ENCODE results near the gene DUSP19. TPM values are rescaled to one million over a fixed set of nuclear protein-coding genes. Genes with fewer than 3 reads are reported as not detected.

DUSP19 gene
- total and polyA plus RNA-seq, 2 of the 13 experiments (the other 11 are each of a cell fraction or from before 2014, with no cell fraction given), result 1.3 to 1.9 TPM

DNA sequence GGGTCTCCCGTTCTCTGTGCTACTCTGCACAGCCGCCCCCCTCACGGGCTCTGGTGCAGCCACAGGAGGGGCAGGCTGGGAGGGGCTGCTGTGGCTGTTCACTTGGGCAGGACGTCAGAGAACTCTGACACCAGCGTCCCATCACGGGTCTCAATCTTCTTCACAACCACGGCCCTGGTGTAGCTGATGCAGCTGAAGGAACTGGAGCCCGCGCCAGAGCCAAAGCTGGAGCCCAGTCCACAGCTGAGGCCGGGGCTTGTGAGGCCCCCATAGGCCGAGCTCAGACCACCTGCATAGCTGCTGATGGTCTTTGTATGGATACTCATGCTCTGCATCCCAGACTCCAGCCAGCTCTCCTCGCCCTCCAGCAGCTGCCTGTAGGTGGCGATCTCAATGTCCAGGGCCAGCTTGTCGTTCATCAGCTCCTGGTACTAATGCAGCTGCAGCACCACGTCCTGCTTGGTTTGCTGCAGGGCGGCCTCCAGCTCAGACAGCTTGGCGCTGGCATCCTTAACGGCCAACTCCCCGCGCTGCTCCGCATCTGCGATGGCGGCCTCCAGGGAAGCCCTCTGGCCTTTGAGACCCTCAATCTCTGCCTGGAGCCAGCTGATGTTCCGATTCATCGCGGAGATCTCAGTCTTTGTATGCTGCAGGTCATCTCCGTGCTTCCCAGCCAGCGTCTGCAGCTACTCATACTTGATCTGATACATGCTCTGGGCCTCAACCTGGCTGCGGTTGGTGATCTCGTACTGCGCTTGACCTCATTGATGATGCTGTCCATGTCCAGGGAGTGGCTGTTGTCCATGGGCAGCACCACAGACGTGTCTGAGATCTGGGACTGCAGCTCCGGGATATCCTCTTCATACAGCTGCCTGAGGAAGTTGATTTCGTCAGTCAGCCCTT lies 7.4 kb upstream of the DUSP19 start (continued):
- no peak for TF ChIP-seq KAT2B (IDR thresholded peaks at IDR 0.05; ENCODE audit: borderline replicate concordance, low read depth, low read length)
- TF ChIP-seq, protein P1, sequence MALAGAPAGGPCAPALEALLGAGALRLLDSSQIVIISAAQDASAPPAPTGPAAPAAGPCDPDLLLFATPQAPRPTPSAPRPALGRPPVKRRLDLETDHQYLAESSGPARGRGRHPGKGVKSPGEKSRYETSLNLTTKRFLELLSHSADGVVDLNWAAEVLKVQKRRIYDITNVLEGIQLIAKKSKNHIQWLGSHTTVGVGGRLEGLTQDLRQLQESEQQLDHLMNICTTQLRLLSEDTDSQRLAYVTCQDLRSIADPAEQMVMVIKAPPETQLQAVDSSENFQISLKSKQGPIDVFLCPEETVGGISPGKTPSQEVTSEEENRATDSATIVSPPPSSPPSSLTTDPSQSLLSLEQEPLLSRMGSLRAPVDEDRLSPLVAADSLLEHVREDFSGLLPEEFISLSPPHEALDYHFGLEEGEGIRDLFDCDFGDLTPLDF (CRISPR knock-in tag; IDR thresholded peaks at IDR 0.05), result no peak
- TF ChIP-seq FIP1L1 (IDR thresholded peaks at IDR 0.05; ENCODE audit: borderline replicate concordance, insufficient read depth, low read depth, low read length), result no peak
- TF ChIP-seq, protein P2, sequence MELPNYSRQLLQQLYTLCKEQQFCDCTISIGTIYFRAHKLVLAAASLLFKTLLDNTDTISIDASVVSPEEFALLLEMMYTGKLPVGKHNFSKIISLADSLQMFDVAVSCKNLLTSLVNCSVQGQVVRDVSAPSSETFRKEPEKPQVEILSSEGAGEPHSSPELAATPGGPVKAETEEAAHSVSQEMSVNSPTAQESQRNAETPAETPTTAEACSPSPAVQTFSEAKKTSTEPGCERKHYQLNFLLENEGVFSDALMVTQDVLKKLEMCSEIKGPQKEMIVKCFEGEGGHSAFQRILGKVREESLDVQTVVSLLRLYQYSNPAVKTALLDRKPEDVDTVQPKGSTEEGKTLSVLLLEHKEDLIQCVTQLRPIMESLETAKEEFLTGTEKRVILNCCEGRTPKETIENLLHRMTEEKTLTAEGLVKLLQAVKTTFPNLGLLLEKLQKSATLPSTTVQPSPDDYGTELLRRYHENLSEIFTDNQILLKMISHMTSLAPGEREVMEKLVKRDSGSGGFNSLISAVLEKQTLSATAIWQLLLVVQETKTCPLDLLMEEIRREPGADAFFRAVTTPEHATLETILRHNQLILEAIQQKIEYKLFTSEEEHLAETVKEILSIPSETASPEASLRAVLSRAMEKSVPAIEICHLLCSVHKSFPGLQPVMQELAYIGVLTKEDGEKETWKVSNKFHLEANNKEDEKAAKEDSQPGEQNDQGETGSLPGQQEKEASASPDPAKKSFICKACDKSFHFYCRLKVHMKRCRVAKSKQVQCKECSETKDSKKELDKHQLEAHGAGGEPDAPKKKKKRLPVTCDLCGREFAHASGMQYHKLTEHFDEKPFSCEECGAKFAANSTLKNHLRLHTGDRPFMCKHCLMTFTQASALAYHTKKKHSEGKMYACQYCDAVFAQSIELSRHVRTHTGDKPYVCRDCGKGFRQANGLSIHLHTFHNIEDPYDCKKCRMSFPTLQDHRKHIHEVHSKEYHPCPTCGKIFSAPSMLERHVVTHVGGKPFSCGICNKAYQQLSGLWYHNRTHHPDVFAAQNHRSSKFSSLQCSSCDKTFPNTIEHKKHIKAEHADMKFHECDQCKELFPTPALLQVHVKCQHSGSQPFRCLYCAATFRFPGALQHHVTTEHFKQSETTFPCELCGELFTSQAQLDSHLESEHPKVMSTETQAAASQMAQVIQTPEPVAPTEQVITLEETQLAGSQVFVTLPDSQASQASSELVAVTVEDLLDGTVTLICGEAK (IDR thresholded peaks at IDR 0.05), result no peak
- TF ChIP-seq, protein P2 (CRISPR knock-in tag; IDR thresholded peaks at IDR 0.05), result no peak
- TF ChIP-seq, protein P3, sequence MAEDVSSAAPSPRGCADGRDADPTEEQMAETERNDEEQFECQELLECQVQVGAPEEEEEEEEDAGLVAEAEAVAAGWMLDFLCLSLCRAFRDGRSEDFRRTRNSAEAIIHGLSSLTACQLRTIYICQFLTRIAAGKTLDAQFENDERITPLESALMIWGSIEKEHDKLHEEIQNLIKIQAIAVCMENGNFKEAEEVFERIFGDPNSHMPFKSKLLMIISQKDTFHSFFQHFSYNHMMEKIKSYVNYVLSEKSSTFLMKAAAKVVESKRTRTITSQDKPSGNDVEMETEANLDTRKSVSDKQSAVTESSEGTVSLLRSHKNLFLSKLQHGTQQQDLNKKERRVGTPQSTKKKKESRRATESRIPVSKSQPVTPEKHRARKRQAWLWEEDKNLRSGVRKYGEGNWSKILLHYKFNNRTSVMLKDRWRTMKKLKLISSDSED (CRISPR knock-in tag; IDR thresholded peaks at IDR 0.05), result no peak
- TF ChIP-seq, protein P4, sequence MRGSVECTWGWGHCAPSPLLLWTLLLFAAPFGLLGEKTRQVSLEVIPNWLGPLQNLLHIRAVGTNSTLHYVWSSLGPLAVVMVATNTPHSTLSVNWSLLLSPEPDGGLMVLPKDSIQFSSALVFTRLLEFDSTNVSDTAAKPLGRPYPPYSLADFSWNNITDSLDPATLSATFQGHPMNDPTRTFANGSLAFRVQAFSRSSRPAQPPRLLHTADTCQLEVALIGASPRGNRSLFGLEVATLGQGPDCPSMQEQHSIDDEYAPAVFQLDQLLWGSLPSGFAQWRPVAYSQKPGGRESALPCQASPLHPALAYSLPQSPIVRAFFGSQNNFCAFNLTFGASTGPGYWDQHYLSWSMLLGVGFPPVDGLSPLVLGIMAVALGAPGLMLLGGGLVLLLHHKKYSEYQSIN (CRISPR knock-in tag; IDR thresholded peaks at IDR 0.05; ENCODE audit: borderline replicate concordance), result no peak
- no peak for TF ChIP-seq BHLHE40 (IDR thresholded peaks at IDR 0.05; ENCODE audit: low read length)
- no peak for TF ChIP-seq NR2F6 (IDR thresholded peaks at IDR 0.05)
- no peak for TF ChIP-seq NR2F6 (CRISPR knock-in tag; IDR thresholded peaks at IDR 0.05)
- TF ChIP-seq, protein P5, sequence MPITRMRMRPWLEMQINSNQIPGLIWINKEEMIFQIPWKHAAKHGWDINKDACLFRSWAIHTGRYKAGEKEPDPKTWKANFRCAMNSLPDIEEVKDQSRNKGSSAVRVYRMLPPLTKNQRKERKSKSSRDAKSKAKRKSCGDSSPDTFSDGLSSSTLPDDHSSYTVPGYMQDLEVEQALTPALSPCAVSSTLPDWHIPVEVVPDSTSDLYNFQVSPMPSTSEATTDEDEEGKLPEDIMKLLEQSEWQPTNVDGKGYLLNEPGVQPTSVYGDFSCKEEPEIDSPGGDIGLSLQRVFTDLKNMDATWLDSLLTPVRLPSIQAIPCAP (CRISPR knock-in tag; IDR thresholded peaks at IDR 0.05; ENCODE audit: low read depth), result no peak
- TF ChIP-seq ZFP37 (CRISPR knock-in tag; IDR thresholded peaks at IDR 0.05; ENCODE audit: borderline replicate concordance), result no peak
- no peak for TF ChIP-seq ZNF33B (CRISPR knock-in tag; IDR thresholded peaks at IDR 0.05)
- no peak for TF ChIP-seq U2AF1 (optimal IDR thresholded peaks at IDR 0.05; ENCODE audit: low read depth, low read length)
- TF ChIP-seq ZNF121 (CRISPR knock-in tag; IDR thresholded peaks at IDR 0.05), result no peak
